Measurements from ENCODE around the gene ONECUT2.

- TF ChIP-seq CTCF (IDR thresholded peaks at IDR 0.05; ENCODE audit: low read depth, low read length) (no peak), EZH2phosphoT487 (IDR thresholded peaks at IDR 0.05; ENCODE audit: low read depth) (no peak)
Measured at GRCh38 chr18:57523171-57523956, 88.2 kb downstream of the ONECUT2 start.
